Islet of Langerhans (tissue), 1 donor: Measurements from ENCODE around the gene AFDN.
A peak's percentile ranks its signal among the peaks of the same experiment; 100 is the strongest.

Experiments
- FAIRE-seq: peaks from one replicate; lab custom pipeline; 2011; peaks lifted over from hg19 to GRCh38; lab: Jason Lieb, UNC

Gene AFDN

DNA sequence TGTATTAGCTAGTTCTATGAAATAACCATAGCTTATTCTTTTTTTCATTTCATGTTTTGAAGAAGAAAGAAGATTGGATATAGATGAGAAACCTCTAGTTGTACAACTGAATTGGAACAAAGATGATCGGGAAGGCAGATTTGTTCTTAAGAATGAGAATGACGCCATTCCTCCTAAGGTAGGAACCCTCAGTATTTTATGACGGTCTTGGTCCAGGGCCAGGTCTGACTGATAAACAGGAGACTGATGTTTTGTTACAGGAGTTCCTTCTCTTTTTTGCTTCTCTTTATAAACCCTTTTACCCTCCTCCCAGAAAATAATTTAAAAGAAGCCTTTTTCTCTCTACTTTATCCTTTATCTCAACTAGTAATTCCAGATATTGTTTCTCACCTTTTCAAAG, 43.6 kb downstream of the AFDN start:
- no peak for FAIRE-seq

DNA sequence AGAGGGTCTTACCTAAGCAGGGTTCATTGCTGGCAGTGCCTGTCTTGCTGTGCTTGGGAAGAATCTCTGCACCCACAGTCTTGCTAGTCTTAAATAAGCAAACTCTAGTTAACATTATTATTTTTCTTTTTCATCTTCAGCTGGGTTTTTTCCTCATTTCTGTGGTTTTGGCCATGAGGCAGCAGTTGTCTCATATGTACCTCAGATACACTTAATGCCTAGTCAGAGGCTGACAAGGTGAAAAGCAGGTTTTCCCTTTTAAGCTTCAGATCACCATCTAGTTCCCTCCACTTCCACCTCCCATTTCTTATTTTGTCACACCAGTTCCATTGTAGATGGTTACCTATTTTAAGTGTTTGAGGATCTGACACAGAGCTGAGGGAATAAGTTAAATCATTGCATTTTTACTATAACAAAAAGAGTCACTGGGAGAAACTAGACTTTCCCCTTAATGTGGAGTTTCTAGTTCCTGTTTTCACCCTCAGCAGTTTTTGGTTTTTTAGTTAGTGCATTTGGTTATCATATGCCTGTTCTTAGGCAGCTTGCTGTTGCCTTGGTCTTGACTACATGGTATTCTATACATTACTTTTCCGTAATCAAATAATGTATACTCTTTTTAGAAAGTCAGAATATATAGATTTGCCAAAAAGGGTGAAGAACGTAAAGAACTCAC, 46.0 kb downstream of the AFDN start:
- FAIRE-seq = no peak

DNA sequence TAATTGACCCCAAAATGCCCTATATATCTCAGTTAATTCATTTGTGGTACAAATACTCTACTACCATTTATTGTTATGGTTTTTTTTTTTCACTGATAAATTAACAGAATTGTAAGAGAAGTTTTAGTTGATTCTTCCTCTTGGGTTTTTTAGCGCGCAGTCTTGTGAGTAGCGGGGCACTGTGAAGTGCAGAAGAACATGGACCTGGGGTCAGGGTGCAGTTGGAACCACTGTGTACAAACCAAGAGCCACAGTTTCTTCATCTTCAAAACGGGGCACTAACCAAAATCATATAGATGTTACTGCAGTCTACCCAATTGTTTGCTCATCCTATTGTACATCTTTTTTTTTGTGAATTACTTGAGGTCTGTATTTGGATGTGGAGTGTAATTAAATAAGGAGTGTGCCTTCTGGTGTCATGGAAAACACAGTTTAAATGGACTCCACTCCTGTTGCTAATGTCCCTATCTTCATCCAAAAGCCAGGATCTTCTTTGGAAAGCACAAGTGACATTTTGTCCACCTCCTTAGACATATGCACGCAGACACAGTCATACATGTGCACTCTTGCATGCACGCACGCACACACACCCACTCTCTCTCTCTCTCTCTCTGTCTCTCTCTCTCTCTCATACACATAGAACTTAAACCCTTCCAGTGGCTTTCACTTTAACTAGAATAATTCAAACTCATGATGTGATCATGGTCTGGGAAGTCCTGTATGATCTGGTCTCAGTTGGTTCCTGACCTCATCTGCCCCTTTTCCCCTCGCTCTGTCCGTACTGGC, 51.5 kb downstream of the AFDN start:
- no peak for FAIRE-seq

DNA sequence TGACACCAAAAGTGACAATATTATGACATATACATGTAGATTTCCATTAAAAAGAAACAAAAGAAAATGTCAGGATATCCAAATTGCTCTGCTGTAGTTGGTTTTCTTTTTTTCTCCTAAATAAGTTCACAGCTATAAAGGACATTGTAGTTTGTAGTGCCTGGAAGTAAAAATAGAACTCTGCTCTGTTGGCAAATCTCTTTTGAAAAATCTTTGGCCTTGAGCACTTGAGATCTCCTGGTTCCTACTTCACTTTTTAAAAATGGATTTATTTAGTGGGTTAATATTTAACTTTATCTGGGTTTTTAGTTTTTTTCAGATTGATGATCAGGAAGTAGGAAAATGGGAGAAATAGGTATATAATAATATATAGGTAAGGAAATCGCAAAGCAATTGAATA, 52.9 kb downstream of the AFDN start:
- no peak for FAIRE-seq

DNA sequence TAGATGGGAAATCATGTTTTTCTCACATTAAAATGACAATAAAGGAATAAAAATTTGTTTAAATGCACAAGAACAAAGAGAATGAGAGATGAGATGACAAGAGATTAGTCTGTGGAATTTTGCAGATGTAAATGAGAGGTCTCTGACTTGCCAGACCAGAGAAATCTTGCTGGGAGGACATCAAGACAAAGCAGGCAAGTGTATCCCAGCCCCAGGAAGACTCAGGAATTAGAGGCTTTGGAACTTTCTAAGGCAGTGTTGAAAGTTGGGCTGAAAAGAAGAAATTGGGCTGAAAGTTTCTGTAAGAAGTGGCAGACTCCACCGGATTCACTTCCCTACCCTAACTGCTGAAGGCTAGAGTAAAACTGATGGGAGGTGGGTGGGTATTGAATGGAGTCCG, 54.6 kb downstream of the AFDN start:
- no peak for FAIRE-seq

- no peak for FAIRE-seq
Measured at GRCh38 chr6:167882244-167882643, 55.5 kb downstream of the AFDN start.

- no peak for FAIRE-seq
Measured at GRCh38 chr6:167888098-167888497, 61.4 kb downstream of the AFDN start.

DNA sequence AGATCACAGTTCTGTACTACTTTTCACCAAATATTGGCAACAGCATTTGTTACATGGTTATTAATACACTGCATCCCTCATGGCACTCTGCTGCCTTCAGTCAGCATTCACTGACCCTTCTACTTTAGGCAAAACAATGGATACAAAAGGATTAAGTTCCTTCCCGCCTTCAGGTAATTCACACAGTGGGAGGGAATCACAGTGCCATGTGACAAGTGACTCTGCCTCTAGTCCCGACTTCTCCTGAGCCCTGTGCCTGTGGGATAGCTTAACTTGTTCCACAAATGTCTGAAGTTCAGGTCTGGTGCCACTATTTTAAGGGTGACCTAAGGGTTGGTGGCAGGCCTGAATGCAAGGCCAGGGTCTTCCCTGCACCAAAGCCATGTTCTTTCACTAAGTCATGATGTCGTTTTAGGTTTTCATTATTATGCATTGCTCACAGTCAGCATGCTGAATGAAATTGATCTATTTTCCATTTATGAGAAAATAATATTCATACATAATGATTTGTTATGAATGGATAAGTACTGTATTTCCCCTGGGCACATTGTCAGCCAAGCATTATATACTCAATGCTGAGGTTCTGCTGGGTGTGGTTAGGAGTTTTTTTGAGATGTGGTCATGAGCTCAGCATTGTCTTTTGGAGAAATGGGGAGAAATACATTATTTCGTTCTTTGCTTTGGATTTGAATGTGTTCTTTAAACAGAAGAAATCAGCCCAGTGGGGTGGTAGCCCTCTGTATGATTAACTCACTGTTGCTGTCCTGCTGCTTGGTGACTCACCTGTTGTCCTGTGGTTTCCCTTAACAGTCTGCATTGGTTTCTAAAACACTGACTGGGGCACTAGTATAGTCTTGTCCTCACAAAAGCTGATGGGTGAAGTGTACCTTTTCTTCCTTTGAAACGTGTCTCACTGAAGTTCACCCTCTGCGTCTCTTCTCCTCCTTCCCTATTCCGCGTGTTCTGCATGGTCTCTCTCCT, 66.4 kb downstream of the AFDN start:
- no peak for FAIRE-seq

GRCh38 chr6:167894965-167895364, 68.3 kb downstream of the AFDN start:
- FAIRE-seq = no peak

- FAIRE-seq = no peak
Measured at GRCh38 chr6:167896648-167897047, 69.9 kb downstream of the AFDN start.

DNA sequence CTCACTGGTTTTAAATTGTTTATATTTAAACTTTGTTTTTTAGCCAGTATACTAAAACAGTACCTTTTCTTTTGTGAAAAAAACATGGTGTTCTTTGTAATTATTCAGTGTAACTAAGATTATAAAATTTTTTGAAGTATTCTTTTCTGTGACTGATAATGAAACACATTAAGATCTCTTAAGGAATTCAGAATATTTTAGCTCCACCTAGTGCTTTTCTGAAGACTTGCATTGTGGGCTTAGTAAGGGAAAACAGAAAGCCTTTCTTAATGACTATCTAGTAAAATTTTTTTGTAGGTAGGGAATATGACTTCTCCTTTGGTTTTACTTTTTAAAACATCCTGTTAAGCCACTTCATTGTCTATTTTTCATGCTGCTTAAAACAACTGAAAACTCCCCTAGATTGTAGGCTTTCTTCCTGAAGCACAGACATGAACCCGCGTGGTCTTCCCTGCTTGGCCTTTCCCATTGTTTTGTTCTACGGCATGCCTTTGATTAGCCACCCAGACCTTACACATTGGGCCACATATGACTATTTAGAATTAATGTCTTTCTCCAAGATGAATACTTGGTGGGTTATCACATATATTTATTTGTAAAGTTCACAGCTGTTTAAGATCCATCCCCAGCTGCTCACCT, 72.1 kb downstream of the AFDN start:
- peak; percentile 100 for FAIRE-seq

- no peak for FAIRE-seq
Measured at GRCh38 chr6:167904791-167905190, 78.1 kb downstream of the AFDN start.

- FAIRE-seq = no peak
Measured at GRCh38 chr6:167906899-167907298, 80.2 kb downstream of the AFDN start.

GRCh38 chr6:167907837-167908681, 81.3 kb downstream of the AFDN start:
- no peak for FAIRE-seq

GRCh38 chr6:167910007-167910406, 83.3 kb downstream of the AFDN start:
- peak; percentile 95 for FAIRE-seq

DNA sequence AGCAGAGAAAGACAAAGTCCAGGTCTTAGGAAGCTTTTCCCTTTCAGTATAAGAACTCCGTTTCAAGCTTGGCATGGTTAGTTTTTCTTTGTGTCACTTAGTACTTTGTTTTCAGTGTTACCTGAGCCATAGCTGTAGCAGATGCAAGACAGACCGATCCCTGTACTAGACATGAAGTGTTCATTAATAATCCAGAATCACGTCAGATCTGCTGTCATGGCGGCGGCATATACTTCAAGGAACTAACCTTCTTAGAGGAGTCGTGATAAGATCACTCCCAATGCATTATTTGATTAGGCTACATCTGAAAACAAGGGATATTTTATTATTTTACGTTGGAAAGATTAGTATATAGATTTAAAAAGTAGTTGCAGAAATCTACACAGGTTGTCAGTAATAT, 83.9 kb downstream of the AFDN start:
- FAIRE-seq = no peak

- FAIRE-seq = no peak
Measured at GRCh38 chr6:167912494-167912893, 85.8 kb downstream of the AFDN start.

DNA sequence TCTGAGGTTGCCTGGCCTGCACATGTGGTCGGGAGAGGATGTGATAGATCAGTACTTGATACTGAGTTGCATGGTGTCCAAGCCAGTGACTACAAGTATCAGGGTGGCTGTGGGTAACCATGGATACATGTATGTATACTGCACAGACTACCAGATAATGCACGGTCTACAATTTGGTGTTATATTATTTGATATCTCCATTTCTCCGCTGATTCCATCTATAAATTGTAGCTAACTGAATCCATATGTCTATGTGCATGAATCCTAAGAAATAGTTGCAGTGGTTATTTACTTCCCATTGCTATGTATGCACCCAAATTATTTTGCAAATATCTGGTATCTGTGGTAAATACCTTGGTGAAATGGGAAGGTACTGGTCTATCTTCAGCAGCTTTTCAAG, 87.0 kb downstream of the AFDN start:
- FAIRE-seq = no peak

GRCh38 chr6:167915139-167915538, 88.4 kb downstream of the AFDN start:
- FAIRE-seq = no peak

GRCh38 chr6:167917551-167918154, 90.9 kb downstream of the AFDN start:
- no peak for FAIRE-seq
